ENCODE measurements around the gene FLYWCH1.
"Not testable (repeated sequence)": the region's sequence is repeated elsewhere in the genome, so short reads cannot be mapped to it uniquely, and the experiment has no call there.

FLYWCH1 gene

GRCh38 chr16:2905241-2905987 lies 6.3 kb upstream of the FLYWCH1 start:
- Histone ChIP-seq H3K9ac (ENCODE audit: low read length) (peak overlapping the region; percentile 66), H3K27me3 (ENCODE audit: control insufficient read depth, insufficient read depth, low read length) (no peaks in the 10 kb centered on the region), H3K27ac (ENCODE audit: low read depth, low read length) (peak overlapping the region; percentile 76)

GRCh38 chr16:2905988-2906387 lies 5.7 kb upstream of the FLYWCH1 start:
- peak overlapping the region; percentile 1 for H3K4me3 ChIP-seq (ENCODE audit: low read length)
- H3K36me3 ChIP-seq (ENCODE audit: control insufficient read depth, insufficient read depth, low read length) = no peaks in the 10 kb centered on the region
- no peak overlapping the region for H3K9ac ChIP-seq (ENCODE audit: low read length)
- H3K27ac ChIP-seq (ENCODE audit: low read depth, low read length) = no peak overlapping the region
- H3K4me1 ChIP-seq (ENCODE audit: control insufficient read depth, insufficient read depth, low read length) = peaks cover 7% of the 10 kb centered on the region
- H3K27me3 ChIP-seq (ENCODE audit: control insufficient read depth, insufficient read depth, low read length) = no peaks in the 10 kb centered on the region

More at GRCh38 chr16:2905241-2905987, 6.3 kb upstream of the FLYWCH1 start:
- H3K4me3 ChIP-seq (ENCODE audit: low read length) = peak overlapping the region; percentile 100
- no peaks in the 10 kb centered on the region for H3K36me3 ChIP-seq (ENCODE audit: control insufficient read depth, insufficient read depth, low read length)
- peaks cover 7% of the 10 kb centered on the region for H3K4me1 ChIP-seq (ENCODE audit: control insufficient read depth, insufficient read depth, low read length)

- not testable (repeated sequence) for H3K27ac ChIP-seq (ENCODE audit: low read depth, low read length); H3K4me3 ChIP-seq (ENCODE audit: low read length); H3K36me3 ChIP-seq (ENCODE audit: control insufficient read depth, insufficient read depth, low read length); H3K9ac ChIP-seq (ENCODE audit: low read length); H3K27me3 ChIP-seq (ENCODE audit: control insufficient read depth, insufficient read depth, low read length); H3K4me1 ChIP-seq (ENCODE audit: control insufficient read depth, insufficient read depth, low read length)
Measured at GRCh38 chr16:2907084-2907753, 4.5 kb upstream of the FLYWCH1 start.

- Histone ChIP-seq H3K27ac (ENCODE audit: low read depth, low read length) (no peak overlapping the region), H3K4me3 (ENCODE audit: low read length) (no peak overlapping the region), H3K4me1 (ENCODE audit: control insufficient read depth, insufficient read depth, low read length) (peaks cover 10% of the 10 kb centered on the region), H3K36me3 (ENCODE audit: control insufficient read depth, insufficient read depth, low read length) (no peaks in the 10 kb centered on the region), H3K9ac (ENCODE audit: low read length) (no peak overlapping the region), H3K27me3 (ENCODE audit: control insufficient read depth, insufficient read depth, low read length) (no peaks in the 10 kb centered on the region)
Measured at GRCh38 chr16:2910441-2910969, 1.2 kb upstream of the FLYWCH1 start.

- peak overlapping the region; percentile 89 for H3K27ac ChIP-seq (ENCODE audit: low read depth, low read length)
- H3K9ac ChIP-seq (ENCODE audit: low read length) = peak overlapping the region; percentile 68
- H3K27me3 ChIP-seq (ENCODE audit: control insufficient read depth, insufficient read depth, low read length) = no peaks in the 10 kb centered on the region
- H3K4me1 ChIP-seq (ENCODE audit: control insufficient read depth, insufficient read depth, low read length) = peaks cover 8% of the 10 kb centered on the region
- H3K4me3 ChIP-seq (ENCODE audit: low read length) = peak overlapping the region; percentile 87
- no peaks in the 10 kb centered on the region for H3K36me3 ChIP-seq (ENCODE audit: control insufficient read depth, insufficient read depth, low read length)
Measured at GRCh38 chr16:2912330-2913199, 834 bp downstream of the FLYWCH1 start.

GRCh38 chr16:2913603-2914002 lies 1.9 kb downstream of the FLYWCH1 start:
- peaks cover 8% of the 10 kb centered on the region for H3K4me1 ChIP-seq (ENCODE audit: control insufficient read depth, insufficient read depth, low read length)
- H3K4me3 ChIP-seq (ENCODE audit: low read length) = no peak overlapping the region

GRCh38 chr16:2914233-2914632 lies 2.5 kb downstream of the FLYWCH1 start:
- no peaks in the 10 kb centered on the region for H3K36me3 ChIP-seq (ENCODE audit: control insufficient read depth, insufficient read depth, low read length)
- H3K9ac ChIP-seq (ENCODE audit: low read length) = no peak overlapping the region
- H3K27me3 ChIP-seq (ENCODE audit: control insufficient read depth, insufficient read depth, low read length) = no peaks in the 10 kb centered on the region
- H3K4me3 ChIP-seq (ENCODE audit: low read length) = no peak overlapping the region
- H3K27ac ChIP-seq (ENCODE audit: low read depth, low read length) = no peak overlapping the region
- H3K4me1 ChIP-seq (ENCODE audit: control insufficient read depth, insufficient read depth, low read length) = peaks cover 8% of the 10 kb centered on the region

More at GRCh38 chr16:2913603-2914002, 1.9 kb downstream of the FLYWCH1 start:
- Histone ChIP-seq H3K36me3 (ENCODE audit: control insufficient read depth, insufficient read depth, low read length) (no peaks in the 10 kb centered on the region), H3K27ac (ENCODE audit: low read depth, low read length) (no peak overlapping the region), H3K9ac (ENCODE audit: low read length) (no peak overlapping the region), H3K27me3 (ENCODE audit: control insufficient read depth, insufficient read depth, low read length) (no peaks in the 10 kb centered on the region)

GRCh38 chr16:2915196-2915929 lies 3.6 kb downstream of the FLYWCH1 start:
- no peak overlapping the region for H3K27ac ChIP-seq (ENCODE audit: low read depth, low read length)
- H3K9ac ChIP-seq (ENCODE audit: low read length) = no peak overlapping the region
- H3K4me3 ChIP-seq (ENCODE audit: low read length) = no peak overlapping the region
- H3K36me3 ChIP-seq (ENCODE audit: control insufficient read depth, insufficient read depth, low read length) = no peaks in the 10 kb centered on the region
- H3K27me3 ChIP-seq (ENCODE audit: control insufficient read depth, insufficient read depth, low read length) = no peaks in the 10 kb centered on the region
- H3K4me1 ChIP-seq (ENCODE audit: control insufficient read depth, insufficient read depth, low read length) = peaks cover 11% of the 10 kb centered on the region

GRCh38 chr16:2919511-2920255 lies 8.0 kb downstream of the FLYWCH1 start:
- Histone ChIP-seq H3K27me3 (ENCODE audit: control insufficient read depth, insufficient read depth, low read length) (no peaks in the 10 kb centered on the region), H3K4me1 (ENCODE audit: control insufficient read depth, insufficient read depth, low read length) (peaks cover 4% of the 10 kb centered on the region), H3K4me3 (ENCODE audit: low read length) (no peak overlapping the region), H3K9ac (ENCODE audit: low read length) (no peak overlapping the region), H3K36me3 (ENCODE audit: control insufficient read depth, insufficient read depth, low read length) (no peaks in the 10 kb centered on the region), H3K27ac (ENCODE audit: low read depth, low read length) (peak overlapping the region; percentile 45)

- Histone ChIP-seq H3K27me3 (ENCODE audit: control insufficient read depth, insufficient read depth, low read length) (no peaks in the 10 kb centered on the region), H3K4me3 (ENCODE audit: low read length) (no peak overlapping the region), H3K9ac (ENCODE audit: low read length) (no peak overlapping the region), H3K36me3 (ENCODE audit: control insufficient read depth, insufficient read depth, low read length) (no peaks in the 10 kb centered on the region), H3K27ac (ENCODE audit: low read depth, low read length) (no peak overlapping the region), H3K4me1 (ENCODE audit: control insufficient read depth, insufficient read depth, low read length) (peaks cover 6% of the 10 kb centered on the region)
Measured at GRCh38 chr16:2923481-2923880, 11.8 kb downstream of the FLYWCH1 start.
